Measurements from ENCODE around the gene ZNF670.

ZNF670 gene

GRCh38 chr1:247043406-247043805 is 35.2 kb downstream of the ZNF670 start:
- TF ChIP-seq POLR2AphosphoS5 (IDR thresholded peaks at IDR 0.05; ENCODE audit: low read depth, low read length), result no peak
- TF ChIP-seq SIN3A (IDR thresholded peaks at IDR 0.05; ENCODE audit: borderline replicate concordance, insufficient read depth, low read length), result no peak
- TF ChIP-seq TAF1 (IDR thresholded peaks at IDR 0.05; ENCODE audit: borderline replicate concordance, insufficient read depth, low read length), result no peak
- TF ChIP-seq FOXP2 (optimal IDR thresholded peaks at IDR 0.05; ENCODE audit: borderline replicate concordance, extremely low read depth, extremely low read length, insufficient read depth), result no peak
- no peak for TF ChIP-seq REST (IDR thresholded peaks at IDR 0.05; ENCODE audit: insufficient read depth in 1 of 2, low read depth in 2 of 2, low read length in 2 of 2)

- TF ChIP-seq TAF1 (IDR thresholded peaks at IDR 0.05; ENCODE audit: borderline replicate concordance, insufficient read depth, low read length), result no peak
- no peak for TF ChIP-seq SIN3A (IDR thresholded peaks at IDR 0.05; ENCODE audit: borderline replicate concordance, insufficient read depth, low read length)
- no peak for TF ChIP-seq FOXP2 (optimal IDR thresholded peaks at IDR 0.05; ENCODE audit: borderline replicate concordance, extremely low read depth, extremely low read length, insufficient read depth)
- TF ChIP-seq POLR2AphosphoS5 (IDR thresholded peaks at IDR 0.05; ENCODE audit: low read depth, low read length), result no peak
- TF ChIP-seq REST (IDR thresholded peaks at IDR 0.05; ENCODE audit: insufficient read depth in 1 of 2, low read depth in 2 of 2, low read length in 2 of 2), result no peak
Observed at GRCh38 chr1:247037511-247038320, 40.9 kb downstream of the ZNF670 start.
